NCI-H1105 (cell line): ENCODE data around the gene ANKRD44.

Source experiments
- DNase-seq: peaks from one replicate; lab custom pipeline; 2025; lab: John Stamatoyannopoulos, UW

Gene ANKRD44

GRCh38 chr2:197205585-197206215, 104.9 kb downstream of the ANKRD44 start:
- DNase-seq, result no peak

DNA sequence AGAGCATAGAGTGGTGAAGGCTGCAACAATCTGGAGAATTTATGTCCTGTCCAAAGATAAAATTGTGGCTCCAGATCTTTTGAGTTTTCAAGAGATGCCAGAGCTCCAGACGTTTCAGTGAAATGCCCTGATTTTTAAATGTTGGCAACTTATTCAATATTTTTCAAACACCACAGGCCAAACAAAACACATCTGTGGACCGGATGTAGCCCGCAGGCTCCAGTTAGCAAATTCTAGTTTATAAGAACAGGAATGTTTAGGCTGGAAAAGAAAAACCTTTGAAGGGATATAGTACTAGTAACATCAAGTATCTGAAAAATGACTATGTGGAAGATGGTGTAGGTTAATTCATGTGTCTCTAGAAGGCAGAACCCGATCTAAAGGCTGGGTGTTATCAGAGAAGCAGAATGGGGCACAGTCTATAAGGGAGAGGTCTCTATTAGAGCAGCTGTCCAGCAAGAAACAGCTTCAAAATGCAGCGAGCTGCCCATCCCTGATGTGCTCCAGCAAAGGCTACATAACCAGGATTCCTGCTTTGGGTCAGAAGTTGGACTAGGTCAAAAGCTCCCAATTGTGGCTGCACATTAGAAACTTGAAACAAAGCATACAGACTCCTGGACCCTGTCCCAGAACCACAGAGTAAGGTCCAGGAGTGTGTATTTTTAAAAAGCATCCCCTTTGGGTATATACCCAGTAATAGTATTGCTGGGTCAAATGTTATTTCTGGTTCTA, 105.9 kb downstream of the ANKRD44 start:
- no peak for DNase-seq

- DNase-seq, result peak; percentile 31
These were observed 108.7 kb downstream of the ANKRD44 start for GRCh38 chr2:197201874-197202273.

DNA sequence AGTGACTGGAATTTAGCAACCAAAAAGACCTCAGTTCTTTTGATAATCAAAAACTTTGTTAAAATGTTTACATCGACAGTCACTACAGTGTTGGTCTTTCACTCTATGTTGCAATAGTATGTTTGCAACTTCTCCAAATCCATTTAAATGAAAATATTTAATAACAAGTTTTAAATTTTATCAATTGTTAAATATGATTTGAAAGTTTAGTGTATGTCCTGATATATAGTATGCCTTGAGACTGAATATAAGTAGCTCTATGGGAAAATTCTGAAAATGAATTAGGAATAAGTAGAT, 109.9 kb downstream of the ANKRD44 start:
- DNase-seq, result no peak

GRCh38 chr2:197200051-197200761, 110.4 kb downstream of the ANKRD44 start:
- DNase-seq, result no peak

GRCh38 chr2:197198890-197199289, 111.7 kb downstream of the ANKRD44 start:
- no peak for DNase-seq

GRCh38 chr2:197197895-197198311, 112.7 kb downstream of the ANKRD44 start:
- DNase-seq, result no peak

GRCh38 chr2:197196541-197197180, 113.9 kb downstream of the ANKRD44 start:
- DNase-seq, result no peak

DNA sequence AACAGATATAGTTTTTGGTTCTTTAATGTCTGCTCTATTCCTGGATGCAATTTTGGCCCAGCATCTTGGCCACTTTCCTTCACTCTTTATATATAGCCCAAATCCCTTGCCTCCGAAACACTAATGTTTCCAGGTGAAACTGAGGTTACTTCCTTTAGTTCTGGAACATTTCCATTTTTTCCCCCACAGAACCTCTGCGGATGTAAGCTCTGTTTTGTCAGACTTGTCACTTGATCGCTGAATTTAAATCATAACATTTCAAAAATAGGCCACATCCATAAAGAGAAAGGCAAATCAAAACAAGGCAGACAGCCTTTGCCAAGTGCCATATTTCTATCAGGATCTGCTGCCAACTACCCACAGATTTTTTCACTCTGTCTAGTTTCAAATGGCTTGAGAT, 115.1 kb downstream of the ANKRD44 start:
- DNase-seq, result no peak

DNA sequence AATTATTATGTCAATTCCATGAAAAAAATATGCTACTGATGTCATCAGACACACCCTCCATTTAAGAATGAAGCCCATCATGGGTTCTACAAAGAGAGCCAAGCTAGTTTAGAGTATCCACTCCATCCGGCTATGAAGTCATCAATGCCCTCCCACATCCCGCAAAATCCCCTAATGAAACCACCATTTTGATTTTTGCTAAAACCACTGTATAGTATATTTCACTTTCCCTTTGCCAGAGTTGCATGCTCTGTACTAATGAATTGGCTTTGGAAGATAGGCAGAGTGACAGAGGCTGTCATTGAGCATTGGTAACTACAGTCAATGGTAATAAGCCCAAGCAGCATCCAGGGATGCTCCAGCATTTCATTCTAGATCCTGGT, 118.6 kb downstream of the ANKRD44 start:
- DNase-seq, result no peak

GRCh38 chr2:197191177-197191939, 119.2 kb downstream of the ANKRD44 start:
- peak; percentile 34 for DNase-seq

GRCh38 chr2:197190100-197190432, 120.5 kb downstream of the ANKRD44 start:
- no peak for DNase-seq

DNA sequence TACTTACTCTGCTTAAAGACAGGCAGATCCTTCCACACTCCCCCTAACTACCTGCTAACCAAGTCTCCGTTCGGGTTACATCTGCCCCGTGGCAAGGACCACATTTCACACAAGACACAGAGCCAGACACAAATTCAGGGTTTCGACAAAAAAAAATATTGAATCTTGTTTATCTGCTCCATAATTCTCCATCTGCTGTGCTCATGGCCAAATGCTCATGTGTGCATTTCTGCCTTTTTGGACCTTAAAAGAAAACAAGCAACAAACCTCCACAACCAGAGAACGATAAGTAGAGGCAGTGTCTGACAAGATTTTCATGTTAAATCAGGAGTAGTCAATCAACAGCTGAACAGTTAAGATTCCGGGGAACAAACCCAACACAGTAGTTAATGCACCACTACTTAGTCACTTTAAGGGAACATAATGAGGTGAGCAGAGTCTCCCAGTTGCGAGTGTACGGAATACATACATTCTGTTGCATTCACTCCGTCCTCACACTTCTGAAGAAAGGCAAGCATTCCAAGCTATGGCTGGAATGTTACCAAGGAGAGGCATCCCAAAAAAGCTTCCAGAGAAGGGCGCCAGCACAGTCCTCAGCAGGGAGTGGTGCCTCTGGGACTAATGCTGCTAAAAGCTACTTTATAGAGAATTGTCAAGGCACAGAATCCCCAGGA, 121.0 kb downstream of the ANKRD44 start:
- no peak for DNase-seq

- no peak for DNase-seq
These were observed 124.9 kb downstream of the ANKRD44 start for GRCh38 chr2:197185676-197186075.

GRCh38 chr2:197184959-197185586, 125.5 kb downstream of the ANKRD44 start:
- no peak for DNase-seq

DNA sequence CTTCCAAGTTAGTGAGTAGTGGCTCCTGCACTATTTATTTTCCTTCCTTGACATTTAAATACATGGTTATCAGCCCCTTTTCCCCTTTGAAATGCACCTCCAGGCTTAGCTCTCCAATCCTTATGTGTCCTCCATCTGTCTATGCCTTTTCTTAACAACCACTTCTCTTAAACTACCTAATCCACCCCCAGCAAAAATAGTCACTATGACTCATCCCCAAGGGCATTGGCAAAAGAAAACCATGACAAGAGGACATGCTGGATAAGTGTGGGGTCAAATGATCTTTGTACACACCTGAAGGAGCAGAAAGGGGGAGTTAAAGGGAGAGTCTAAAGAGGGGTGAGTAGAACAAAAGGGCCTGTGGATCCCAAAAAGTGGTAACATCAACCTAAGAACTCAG, 127.2 kb downstream of the ANKRD44 start:
- no peak for DNase-seq

DNA sequence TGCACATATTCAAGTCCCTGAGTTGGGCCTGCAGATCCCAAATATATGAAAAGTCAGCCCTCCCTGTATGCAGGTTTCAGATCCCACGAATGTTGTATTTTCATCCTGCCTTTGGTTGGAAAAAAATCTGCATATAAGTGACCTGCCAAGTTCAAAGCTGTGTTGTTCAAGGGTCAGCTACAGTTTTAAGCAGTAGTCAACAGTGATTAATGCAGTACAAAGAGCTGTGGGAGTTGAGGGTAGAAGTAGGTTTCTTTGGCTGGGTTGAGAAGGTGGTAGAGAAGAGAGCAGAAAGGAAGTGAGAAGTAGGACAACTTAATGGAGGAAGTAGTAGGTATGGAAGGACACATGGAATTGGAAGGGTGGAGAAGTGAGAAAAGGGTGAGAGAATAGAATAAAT, 127.9 kb downstream of the ANKRD44 start:
- DNase-seq, result no peak

DNA sequence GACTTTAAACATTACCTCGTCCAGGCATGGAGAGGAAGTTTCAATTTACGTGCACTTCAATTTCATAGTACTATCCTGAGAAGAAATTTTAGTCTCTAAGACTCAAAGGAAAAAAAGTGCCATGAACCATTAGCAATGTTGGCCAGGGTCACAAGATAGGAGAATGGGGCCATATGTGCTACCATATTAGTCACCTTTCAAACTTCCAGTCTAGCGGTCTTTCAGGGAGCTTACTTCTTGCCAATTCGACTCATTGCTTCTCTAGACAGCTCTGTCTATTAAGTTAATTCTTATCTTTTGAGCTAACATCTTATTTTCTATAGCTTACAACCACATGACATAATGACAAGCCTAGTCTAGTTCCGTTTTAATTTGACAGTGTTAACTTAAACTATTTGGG, 129.1 kb downstream of the ANKRD44 start:
- no peak for DNase-seq

DNA sequence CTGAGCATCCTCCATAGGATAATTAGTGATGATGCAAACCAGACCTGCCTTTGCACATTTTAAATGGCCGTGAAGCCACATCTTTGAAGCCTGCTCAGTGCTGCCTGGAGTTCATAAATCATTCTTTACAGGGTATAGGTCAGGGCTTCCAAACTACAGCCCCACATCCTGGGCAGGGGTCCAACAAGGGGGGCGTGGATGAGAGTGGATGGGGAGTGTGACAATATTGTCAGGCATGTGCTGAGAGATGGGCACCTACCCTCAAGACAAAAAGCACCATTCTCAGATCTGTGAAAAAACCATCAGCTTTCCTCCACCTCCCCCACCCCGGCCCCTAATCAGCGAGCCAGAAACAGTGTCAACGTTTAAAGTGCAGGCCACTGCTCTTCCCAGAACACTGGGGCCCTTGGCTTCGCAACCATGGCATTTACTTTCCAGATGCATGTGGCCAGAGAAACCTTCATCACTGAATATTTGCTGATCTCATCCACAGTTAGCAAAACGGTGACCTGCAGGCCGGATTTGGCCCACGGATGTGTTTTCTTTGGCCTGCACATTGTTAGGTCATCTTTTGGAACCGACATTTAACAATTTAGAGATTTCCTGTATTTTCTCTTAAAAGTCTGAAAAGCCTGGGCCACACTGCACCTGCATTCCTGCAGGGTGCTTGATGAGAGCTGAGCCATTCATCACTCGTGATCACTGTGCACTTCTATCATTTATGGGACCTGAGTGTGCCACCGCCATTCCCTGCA, 130.7 kb downstream of the ANKRD44 start:
- no peak for DNase-seq

DNA sequence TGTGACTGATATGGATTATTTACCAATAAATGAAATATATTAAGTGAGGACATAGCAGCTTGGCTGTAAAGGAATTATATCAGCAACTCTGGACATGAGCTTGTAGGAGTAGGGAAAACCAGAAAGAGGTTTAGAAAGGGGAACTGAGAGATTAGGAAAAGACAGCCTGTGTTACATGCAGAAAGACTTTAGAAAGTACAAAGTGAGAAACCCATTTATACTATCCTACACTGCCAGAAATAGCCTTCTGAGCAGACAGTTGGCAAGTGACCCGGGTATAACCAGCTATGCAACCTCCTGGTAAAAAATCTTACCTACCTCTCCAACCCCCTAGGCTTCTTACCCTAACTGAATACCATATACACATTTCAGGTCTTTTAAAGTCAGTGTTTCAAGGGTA, 134.1 kb downstream of the ANKRD44 start:
- no peak for DNase-seq
